Subcutaneous adipose tissue (tissue), 4 donors: ENCODE data around the gene VOPP1. TPM values are rescaled to one million over a fixed set of nuclear protein-coding genes. Genes with fewer than 3 reads are reported as not detected.

Experiments used
- CTCF ChIP-seq: fragments of 450-650 bp; IDR thresholded peaks from one replicate; pipeline ENCODE4 v1.5.1; 2016; ENCODE audit warnings: low read depth, mild to moderate bottlenecking, control low read depth, antibody characterized with exemption, moderate library complexity
- total RNA-seq, 4 donors: library from RNA; depleted of rRNA; stranded (reverse); fragments of >200 nt; gene quantifications; one replicate each; pipeline ENCODE4 v1.1.0, GENCODE V29; 2016

Gene VOPP1
- total RNA-seq, 4 donors from 2014 or later: 36.9 to 60.5 (median 46.1) TPM

- TF ChIP-seq CTCF: no peak
Observed at GRCh38 chr7:55484834-55485233, 87.5 kb downstream of the VOPP1 start.

DNA sequence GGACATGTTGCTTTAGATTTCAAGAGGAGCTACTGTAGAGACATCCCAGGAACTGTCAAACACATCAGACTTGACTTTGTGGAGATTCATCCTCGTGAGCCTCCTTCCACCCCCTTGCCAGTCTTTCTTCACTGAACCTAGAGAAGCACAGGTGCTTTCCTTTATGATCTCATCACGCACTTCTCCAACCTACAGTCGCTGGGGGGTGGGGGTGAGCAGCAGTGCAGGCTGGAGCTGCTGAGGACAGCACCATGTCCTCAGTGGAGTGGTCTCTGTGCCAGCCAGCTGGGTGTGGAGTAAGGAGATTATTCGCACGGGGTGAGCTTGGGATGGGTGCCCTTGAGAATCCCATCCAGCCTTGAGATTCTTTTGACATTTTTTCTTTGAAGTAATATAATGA is 88.1 kb downstream of the VOPP1 start:
- no peak for TF ChIP-seq CTCF

- TF ChIP-seq CTCF: no peak
Observed at GRCh38 chr7:55483046-55483445, 89.3 kb downstream of the VOPP1 start.

GRCh38 chr7:55481155-55481554 is 91.1 kb downstream of the VOPP1 start:
- TF ChIP-seq CTCF: no peak

DNA sequence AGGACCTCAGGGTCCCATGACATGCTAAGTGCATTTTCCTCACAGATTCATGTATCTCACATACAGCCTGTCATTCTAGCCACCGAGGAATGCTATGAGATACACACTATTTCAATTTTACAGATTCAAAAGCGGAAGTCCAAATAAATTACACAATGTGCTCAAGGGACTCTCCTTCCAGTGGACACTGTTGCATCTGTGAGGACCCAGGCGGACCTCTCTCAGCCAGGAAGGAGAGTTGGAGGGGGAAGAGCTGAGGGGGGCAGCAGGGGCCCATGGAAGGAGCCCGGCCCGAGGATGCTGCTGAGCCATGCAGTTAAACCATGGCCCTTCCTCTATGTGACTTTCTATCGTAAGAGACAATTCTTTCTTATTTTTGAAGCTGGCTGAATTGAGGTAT is 93.6 kb downstream of the VOPP1 start:
- no peak for TF ChIP-seq CTCF

GRCh38 chr7:55477781-55478374 is 94.4 kb downstream of the VOPP1 start:
- TF ChIP-seq CTCF: no peak

DNA sequence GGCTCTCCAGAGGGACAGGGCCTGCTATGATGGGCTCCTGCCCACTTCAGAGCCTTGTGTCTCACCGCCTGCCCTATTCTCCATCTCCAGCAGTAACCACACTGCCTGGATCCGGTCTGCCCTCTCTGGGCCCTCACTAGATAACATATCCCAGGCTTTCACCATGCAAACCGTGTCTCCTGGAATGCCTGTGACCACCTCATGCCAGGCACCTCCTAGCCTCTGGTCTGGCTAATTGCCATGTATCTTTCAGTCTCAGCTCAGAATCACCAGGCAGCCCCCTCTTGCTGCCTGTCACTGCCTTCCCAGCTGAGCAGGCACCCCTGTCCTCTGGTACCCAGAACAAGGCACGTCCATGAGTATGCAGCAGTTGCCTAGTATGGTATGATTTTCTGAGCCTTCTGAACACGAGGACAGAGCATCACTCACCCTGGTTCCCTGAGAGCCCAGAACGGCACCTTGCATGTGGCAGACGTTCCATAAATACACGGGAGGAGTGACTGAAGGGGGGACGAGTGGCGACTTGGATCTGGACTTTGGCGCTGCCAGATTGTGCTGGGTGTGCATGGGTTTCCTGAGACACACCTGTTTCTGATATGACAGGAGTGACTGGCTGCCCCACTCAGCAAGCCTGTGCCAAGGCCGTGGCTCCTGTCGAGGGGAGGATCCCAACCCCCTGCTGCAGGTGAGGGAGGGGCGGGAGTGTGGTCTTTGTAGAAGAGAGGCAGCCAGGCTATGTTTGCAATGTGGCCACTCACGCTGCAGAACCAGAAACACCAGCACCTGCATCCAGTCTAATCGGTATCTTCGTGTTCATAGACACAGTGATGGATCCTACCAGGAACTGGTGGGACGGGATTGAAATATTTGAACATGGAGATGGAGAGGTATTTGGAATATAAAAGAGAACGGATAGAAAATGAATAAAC is 95.2 kb downstream of the VOPP1 start:
- no peak for TF ChIP-seq CTCF
